WTC11 (cell line): ENCODE results near the gene TMEM176A.

ENCODE experiments used
- CREM ChIP-seq: sonication (generic); formaldehyde crosslinking; IDR thresholded peaks from 2 replicates; pipeline ENCODE4 v1.8.1; 2022; ENCODE audit warnings: mild to moderate bottlenecking, missing genetic modification reagents, moderate library complexity
- FOXJ3 ChIP-seq: sonication (generic); formaldehyde crosslinking; IDR thresholded peaks from 2 replicates; pipeline ENCODE4 v1.9.0; 2021; ENCODE audit warnings: missing genetic modification reagents, mild to moderate bottlenecking, borderline replicate concordance
- TF ChIP-seq, protein P1 (sequence below): sonication (generic); formaldehyde crosslinking; IDR thresholded peaks from 2 replicates; pipeline ENCODE4 v1.8.1; 2023; ENCODE audit warnings: mild to moderate bottlenecking, missing genetic modification reagents, moderate library complexity
- TF ChIP-seq, protein P2 (sequence below): fragments of 200-600 bp; IDR thresholded peaks from 2 replicates; pipeline ENCODE4 v1.8.0; 2022; ENCODE audit warnings: antibody characterized with exemption

DNA sequence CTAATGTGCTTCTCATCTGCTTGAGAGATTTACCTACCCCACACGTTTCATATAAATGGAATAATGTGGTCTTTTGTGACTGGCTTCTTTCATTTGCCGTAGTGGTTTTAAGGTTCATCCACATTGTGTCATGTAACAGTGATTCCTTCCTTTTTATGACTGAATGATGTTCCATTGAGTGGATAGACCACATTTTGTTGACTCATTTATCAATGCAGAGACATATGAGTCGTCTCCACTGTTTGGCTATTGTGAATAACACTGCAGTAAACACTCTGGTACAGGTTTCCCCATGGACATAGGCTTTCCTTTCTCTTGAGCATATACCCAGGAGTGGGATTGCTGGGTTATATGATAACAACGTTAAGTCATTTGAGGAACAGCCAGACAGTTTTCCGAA lies 49.7 kb downstream of the TMEM176A start:
- TF ChIP-seq, protein P1, sequence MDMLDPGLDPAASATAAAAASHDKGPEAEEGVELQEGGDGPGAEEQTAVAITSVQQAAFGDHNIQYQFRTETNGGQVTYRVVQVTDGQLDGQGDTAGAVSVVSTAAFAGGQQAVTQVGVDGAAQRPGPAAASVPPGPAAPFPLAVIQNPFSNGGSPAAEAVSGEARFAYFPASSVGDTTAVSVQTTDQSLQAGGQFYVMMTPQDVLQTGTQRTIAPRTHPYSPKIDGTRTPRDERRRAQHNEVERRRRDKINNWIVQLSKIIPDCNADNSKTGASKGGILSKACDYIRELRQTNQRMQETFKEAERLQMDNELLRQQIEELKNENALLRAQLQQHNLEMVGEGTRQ (CRISPR knock-in tag), result no peak
- TF ChIP-seq FOXJ3 (CRISPR knock-in tag) (no peak), CREM (CRISPR knock-in tag) (no peak)
- TF ChIP-seq, protein P2, sequence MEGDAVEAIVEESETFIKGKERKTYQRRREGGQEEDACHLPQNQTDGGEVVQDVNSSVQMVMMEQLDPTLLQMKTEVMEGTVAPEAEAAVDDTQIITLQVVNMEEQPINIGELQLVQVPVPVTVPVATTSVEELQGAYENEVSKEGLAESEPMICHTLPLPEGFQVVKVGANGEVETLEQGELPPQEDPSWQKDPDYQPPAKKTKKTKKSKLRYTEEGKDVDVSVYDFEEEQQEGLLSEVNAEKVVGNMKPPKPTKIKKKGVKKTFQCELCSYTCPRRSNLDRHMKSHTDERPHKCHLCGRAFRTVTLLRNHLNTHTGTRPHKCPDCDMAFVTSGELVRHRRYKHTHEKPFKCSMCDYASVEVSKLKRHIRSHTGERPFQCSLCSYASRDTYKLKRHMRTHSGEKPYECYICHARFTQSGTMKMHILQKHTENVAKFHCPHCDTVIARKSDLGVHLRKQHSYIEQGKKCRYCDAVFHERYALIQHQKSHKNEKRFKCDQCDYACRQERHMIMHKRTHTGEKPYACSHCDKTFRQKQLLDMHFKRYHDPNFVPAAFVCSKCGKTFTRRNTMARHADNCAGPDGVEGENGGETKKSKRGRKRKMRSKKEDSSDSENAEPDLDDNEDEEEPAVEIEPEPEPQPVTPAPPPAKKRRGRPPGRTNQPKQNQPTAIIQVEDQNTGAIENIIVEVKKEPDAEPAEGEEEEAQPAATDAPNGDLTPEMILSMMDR, result no peak
